Endometrial microvascular endothelial cells (primary cell): Measurements from ENCODE around the gene THBS2. TPM values are rescaled to one million over a fixed set of nuclear protein-coding genes. Genes with fewer than 3 reads are reported as not detected.
"Not testable (repeated sequence)": the region's sequence is repeated elsewhere in the genome, so short reads cannot be mapped to it uniquely, and the experiment has no call there.

Experiments
- in situ Hi-C: cut with HindIII; loops from 2 replicates; pipeline ENCODE4 v1.10.0; 2017; ENCODE audit warnings: low sequenced_read_pairs, low pct_unique_long_range_greater_than_20kb; ENCODE audit errors: inconsistent ontology term
- total RNA-seq: library from RNA; depleted of rRNA; stranded (reverse); fragments of >200 nt; gene quantifications from one replicate; pipeline ENCODE4 v1.2.3, GENCODE V29; 2015; ENCODE audit errors: inconsistent ontology term

THBS2 gene
- total RNA-seq, 1 donor from 2014 or later, result 4.4 TPM

GRCh38 chr6:169221264-169221663, 32.4 kb downstream of the THBS2 start:
- in situ Hi-C loops, result no loop called here

GRCh38 chr6:169220068-169220964, 33.3 kb downstream of the THBS2 start:
- in situ Hi-C loops, result no loop called here

GRCh38 chr6:169217972-169218371, 35.7 kb downstream of the THBS2 start:
- in situ Hi-C loops, result no loop called here

GRCh38 chr6:169216830-169217229, 36.8 kb downstream of the THBS2 start:
- in situ Hi-C loops, result no loop called here

- in situ Hi-C loops, result no loop called here
These were observed 38.4 kb downstream of the THBS2 start for GRCh38 chr6:169215201-169215681.

GRCh38 chr6:169214789-169215188, 38.9 kb downstream of the THBS2 start:
- in situ Hi-C loops, result not testable (repeated sequence)

- in situ Hi-C loops, result no loop called here
These were observed 39.7 kb downstream of the THBS2 start for GRCh38 chr6:169213814-169214520.

- in situ Hi-C loops, result no loop called here
These were observed 40.5 kb downstream of the THBS2 start for GRCh38 chr6:169212897-169213813.

- in situ Hi-C loops, result no loop called here
These were observed 41.2 kb downstream of the THBS2 start for GRCh38 chr6:169212436-169212835.

GRCh38 chr6:169211881-169212280, 41.8 kb downstream of the THBS2 start:
- in situ Hi-C loops, result no loop called here

GRCh38 chr6:169210611-169211010, 43.0 kb downstream of the THBS2 start:
- in situ Hi-C loops, result no loop called here

GRCh38 chr6:169208011-169208410, 45.6 kb downstream of the THBS2 start:
- in situ Hi-C loops, result no loop called here

GRCh38 chr6:169207482-169207881, 46.2 kb downstream of the THBS2 start:
- in situ Hi-C loops, result no loop called here

- in situ Hi-C loops, result no loop called here
These were observed 48.2 kb downstream of the THBS2 start for GRCh38 chr6:169205176-169206160.

GRCh38 chr6:169204167-169204566, 49.5 kb downstream of the THBS2 start:
- in situ Hi-C loops, result no loop called here

- in situ Hi-C loops, result no loop called here
These were observed 51.7 kb downstream of the THBS2 start for GRCh38 chr6:169201985-169202384.

GRCh38 chr6:169200893-169201514, 52.6 kb downstream of the THBS2 start:
- in situ Hi-C loops, result no loop called here
